COLO829 (cell line): ENCODE results near the gene APBA1.

Source experiments
- DNase-seq: peaks from one replicate; pipeline ENCODE4 v3.0.0; 2012; ENCODE audit warnings: low spot score

The APBA1 gene

DNA sequence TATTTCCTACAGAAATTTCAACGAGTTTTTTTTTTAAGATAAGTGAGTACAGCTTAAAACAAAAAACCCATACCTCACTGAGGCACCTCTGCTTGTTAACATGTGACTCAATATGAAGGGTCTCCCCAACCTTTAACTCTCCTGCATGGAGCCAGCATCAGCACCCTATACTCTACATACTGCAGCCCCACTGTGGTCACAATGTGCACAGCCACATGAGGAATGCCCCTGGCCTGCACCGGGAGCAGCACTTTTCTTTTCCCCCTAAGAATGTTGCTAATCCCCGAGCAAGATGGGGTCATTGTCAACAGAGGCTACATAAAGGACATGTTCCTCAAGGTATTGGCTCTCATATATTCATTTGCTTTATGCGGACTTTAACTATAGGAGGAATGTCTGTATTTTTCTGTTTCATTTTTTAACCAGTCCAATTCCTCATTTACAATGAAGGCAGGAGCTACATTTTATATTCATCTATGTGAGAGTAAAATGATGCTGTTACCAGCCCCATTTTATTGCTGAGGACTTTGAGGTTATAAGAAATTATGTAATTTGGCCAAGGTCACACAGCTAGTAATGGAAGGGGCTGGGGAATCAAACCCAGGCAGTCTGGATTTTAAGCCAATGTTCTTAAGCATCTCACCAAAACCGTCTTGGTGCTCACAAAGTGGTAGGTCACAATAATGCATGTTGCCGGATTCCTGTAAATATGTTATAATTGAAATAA is 93.0 kb downstream of the APBA1 start:
- no peak for DNase-seq

DNA sequence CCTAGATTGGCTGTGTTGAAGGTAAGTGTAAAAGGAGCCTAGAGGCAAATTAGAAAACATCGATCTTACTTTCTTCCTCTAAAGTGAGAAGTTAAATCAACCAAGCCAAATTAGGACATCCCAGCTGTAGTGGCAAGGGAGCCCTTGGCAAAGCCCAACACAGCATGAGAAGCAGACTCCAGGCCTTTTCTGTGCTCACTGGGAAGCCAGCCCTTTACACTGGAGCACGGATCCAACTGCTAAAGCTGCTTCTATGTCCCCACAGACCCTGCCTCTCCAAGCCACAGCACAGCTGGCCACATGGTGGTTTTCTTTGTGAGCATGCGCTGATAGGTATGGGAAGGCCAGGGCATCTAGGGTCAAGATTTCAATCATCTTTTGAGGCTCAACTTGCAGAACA is 94.1 kb downstream of the APBA1 start:
- no peak for DNase-seq

DNA sequence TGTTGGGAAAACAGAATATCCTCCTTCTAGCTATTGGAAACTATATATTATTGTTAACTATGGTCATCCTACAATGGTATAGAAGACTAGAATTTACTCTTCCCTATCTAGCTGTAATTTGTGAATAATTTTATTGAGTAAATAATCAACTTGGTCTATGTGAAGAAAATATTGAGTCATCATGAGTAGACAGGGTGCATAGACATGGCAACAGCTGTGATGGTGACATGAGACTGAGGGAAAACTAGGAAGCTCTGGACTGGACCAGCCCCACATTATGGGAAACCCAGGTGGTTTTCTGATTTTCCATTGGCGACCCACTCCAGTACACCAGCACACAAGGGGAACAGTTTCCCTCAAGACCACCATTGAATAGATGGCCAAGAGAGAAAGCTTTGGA is 95.0 kb downstream of the APBA1 start:
- no peak for DNase-seq

DNA sequence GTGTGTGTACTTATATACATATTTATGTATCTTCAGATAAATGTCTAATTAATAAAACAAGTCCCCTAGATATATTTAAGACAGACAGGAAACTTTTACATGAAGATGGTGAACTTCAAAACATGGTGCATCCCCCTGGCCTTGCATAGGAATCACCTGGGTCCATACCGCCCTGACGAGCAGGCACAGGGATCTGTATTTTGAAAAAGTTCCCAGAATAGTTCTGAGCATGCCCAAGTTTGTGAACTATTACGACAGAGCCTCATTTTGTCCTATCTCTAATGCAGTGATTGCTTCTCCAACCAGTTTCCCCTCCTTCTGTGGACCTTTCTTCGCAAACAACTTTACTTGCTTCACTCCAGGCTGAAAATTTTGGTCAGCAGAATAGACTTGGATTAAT is 98.1 kb downstream of the APBA1 start:
- DNase-seq, result no peak

DNA sequence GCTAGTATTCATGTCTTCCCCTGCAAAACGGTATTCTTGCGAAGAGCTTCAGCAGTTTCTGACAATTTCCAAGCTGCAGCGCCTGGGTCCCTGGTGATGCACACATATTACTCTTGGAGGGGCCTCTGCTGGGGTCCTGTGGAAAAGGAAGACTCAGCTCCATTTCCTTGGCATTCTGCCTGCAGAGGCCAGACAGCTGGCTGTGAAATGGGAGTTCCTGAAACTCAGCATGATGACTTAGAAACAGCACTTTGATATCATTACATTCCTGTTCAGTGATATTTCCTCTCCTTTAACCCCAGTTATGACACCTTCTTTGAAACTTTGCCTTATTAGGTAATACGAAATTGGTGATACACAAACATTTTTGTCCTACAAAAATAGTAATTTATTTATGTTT is 98.5 kb downstream of the APBA1 start:
- no peak for DNase-seq

DNA sequence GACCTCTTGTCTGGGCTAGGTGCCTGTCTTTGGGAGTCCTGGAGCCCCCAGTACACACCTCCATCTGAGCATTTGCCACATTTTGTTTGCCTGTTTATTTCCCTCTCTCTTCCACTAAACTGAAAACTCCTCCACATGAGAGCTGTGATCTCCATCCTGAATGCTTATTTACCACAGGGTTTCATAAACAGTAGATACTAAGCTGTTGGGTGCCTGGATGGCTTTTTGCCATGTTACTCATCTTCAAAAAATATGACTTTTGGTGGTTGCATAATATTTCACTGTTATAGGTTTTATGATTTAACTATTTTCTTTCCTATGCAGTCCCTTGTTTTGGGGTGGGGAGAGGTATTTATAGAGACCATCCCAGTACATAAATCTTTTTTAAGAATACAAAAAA is 99.6 kb downstream of the APBA1 start:
- DNase-seq, result no peak

DNA sequence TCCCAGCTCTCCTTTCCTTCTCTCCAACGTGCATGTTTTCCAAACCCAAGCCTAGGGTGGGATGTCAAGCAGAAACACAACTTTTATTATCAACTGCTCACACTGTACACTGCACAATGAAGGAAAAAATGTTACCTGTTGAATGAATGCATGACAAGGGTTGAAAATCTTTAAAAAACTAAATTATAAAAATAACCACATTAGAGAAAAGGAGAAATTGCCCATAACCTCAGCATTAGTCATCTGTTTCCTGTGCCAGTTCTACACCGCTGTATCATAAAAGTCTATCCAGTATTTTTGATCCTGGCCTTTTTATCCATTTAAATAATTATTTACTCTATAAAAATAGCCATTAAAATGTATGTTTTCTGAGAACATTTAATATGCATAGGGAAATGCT is 101.1 kb downstream of the APBA1 start:
- no peak for DNase-seq

DNA sequence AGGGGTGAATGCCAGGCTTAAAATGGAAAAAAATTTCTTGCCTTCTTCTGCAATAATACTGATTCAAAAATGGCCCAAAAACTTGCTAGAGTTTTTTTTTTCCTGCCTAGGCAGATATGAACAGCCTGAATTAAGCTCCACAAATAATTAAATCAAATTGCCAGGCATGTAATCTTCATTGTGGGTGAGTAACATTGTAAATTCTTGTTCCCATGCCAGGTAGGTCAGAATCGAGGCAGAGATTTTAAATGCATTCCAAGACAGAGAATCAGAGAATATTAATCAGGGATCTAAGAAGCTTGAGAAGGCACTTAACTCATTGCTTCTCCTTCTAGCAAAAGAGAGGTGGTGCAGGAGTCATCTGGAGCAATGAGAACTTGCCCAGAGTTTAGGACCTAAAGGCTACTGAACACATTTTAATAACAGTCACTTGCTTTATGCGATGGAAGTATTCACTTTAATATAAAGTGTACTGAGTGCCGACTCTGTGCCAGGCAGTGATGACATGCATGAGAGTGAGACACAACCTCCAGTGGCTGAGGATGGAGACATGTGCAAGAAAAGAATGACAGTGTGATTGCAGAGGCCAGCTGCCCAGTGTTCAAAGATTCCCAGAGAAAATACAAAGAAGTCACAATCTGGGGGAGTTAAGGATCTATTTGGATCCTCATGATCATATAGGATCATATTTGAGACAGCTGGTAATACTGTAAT is 102.3 kb downstream of the APBA1 start:
- no peak for DNase-seq

DNA sequence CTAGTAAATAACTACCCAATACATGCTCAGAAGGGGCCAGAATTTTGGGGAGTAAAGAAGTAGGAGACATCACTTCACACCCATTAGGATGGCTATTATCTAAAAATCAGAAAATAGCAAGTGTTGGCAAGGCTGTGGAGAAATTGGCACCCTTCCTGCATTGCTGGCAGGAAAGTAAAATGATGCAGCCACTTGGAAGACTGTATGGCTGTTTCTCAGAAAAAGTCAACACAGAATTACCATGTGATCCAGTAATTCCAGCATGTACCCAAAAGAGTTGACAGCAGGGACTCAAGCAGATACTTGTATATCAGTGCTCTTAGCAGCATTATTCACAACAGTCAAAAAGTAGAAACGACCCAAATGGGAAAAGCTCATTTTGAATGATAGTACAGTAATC is 107.6 kb downstream of the APBA1 start:
- DNase-seq, result no peak

DNA sequence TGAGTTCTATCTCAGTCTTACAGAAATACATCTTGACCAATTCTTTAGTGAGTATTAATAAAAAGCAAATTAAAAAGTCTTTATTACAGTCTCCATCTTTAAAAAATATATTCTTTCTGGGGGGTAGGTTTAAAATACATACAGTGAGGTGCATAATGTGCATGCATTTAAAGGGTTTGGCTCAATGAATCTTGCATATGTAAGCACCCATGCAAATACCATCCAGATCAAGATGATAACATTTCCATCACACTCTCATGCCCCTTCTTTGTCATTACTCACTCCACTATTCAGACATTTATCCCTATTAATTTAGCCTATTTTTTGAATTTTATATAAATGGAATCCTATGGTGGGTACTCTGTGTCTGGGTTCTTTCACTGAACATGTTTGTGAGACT is 113.0 kb downstream of the APBA1 start:
- no peak for DNase-seq

DNA sequence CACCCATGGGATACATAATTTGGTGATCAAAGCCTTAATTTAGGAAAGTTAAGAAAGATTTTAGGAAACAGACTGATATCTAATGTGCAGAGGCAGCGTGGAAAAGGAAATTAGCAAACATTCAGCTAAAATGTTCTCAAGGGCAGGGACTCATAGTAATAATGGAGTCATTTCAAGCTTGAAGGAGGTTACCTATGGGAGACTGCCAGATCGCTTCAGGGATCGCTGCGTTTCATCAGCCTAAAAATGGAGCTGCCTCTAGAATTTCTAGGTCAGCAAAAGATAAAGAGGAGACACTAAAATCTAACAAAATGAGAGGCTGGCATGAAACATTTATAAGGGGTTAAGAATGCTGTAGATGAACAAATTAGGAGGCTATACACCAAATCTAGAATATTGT is 115.5 kb downstream of the APBA1 start:
- DNase-seq, result no peak

DNA sequence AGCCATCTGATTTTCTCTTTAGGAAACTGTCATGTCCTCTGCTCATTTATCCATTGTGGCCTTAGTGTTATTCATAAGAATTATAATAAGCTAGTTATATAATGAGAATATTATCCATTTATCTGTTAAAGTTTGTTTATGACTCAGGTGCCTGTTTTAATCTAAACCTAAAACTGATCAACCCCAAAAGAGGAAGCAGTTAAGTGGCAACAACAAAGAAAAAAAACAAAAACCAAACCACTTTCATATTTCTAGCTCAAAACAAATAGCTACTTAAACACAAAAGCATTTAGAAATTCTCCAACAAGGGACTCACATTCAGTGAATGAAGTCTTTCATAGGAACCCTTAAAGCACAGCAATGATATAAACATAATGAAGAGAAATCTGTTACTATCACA is 116.4 kb downstream of the APBA1 start:
- no peak for DNase-seq

DNA sequence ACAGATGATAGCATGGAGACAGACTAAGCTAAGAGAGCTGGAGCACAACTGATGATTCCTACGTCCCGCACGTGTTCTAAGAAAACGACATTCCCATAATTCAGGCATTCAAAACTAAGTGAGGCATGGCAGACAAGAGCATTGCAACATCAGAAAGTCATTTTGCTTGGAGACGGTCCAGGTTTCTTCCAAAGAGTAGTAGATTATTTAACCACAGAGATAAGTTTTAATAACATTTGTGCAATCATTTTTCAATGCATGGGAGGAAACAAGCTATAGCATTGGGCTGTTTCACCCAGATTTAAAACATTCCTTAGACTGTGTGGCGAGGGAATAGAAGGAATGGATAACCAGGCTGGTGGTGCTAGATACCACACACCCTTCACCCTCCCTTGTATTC is 117.2 kb downstream of the APBA1 start:
- DNase-seq, result no peak

DNA sequence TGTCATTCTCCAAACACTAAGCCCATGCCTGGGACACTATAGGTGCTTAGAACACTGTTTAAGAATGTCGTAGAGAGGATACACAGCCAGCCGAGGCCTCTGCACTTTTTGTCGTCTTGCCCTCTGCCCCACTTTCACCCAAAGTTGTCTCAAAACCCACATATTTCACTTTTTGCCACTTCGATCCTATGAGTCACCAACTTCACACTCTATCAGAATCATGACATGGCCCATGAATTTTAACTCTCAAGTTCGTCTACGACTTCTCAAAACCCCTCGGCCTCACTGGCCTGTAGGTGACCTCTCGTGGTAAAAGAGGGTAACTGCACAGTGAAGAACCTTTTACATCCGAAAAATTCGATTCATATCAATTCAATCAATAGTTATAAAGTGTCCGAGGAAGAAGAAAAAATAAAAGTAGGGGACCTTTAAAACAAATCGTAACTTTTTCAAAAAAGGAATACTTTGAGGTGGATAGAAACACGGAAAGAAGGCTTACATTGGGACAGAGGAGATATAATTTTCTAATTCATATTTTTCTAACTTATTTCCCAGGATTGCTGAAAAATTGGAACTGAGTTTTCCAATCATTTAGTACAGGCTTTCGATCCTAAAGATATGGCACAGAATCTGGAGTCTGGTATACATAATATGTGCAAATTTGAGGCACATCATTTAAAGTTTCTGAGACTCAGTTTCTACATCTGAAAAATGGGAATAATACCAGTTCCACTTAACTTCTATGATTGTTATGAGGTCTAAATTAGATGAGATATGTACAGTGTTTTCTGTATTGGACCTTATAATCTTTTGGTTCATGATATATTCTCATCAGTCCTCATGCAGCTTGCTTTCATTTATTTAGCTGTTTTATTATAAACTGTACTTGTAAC is 122.6 kb downstream of the APBA1 start:
- peak; percentile 87 for DNase-seq

DNA sequence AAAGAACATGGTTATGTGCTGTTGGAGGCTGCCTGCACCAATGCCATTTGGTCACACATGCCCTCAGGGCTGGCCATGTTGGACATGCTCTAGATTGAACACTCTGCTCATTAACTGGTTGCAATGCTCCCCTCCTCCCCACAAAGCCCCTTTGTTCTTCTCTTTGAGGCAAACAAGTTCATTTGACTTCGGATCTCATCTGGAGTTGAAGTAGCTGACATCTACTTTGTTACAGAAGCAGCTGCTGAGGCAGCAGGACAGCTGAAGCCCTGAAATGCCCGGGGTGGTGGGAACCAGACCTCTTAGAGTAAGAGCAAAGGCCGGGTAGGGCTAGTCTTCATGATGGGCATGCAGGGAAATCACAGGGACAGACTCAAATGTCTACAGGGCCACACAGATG is 123.5 kb downstream of the APBA1 start:
- DNase-seq, result peak; percentile 74

DNA sequence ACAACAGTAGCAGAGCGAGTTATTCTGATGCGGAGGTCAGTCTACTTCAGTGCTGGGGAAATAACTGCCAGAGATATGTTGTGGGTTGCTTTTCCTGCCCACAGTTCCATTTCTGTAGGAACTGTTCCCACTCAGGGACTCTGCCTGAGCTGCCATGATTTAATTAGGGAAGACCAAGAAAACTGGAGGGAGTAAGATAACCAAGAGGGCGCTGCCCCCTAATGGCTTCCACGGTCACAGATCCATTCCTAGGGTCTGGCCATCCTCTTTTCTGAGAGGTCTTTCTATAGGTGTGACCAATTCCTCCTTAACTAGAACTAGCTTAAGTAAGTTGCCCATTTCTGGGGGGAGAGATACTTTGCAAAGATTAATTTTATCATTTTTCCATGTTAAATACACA is 125.9 kb downstream of the APBA1 start:
- peak; percentile 69 for DNase-seq

DNA sequence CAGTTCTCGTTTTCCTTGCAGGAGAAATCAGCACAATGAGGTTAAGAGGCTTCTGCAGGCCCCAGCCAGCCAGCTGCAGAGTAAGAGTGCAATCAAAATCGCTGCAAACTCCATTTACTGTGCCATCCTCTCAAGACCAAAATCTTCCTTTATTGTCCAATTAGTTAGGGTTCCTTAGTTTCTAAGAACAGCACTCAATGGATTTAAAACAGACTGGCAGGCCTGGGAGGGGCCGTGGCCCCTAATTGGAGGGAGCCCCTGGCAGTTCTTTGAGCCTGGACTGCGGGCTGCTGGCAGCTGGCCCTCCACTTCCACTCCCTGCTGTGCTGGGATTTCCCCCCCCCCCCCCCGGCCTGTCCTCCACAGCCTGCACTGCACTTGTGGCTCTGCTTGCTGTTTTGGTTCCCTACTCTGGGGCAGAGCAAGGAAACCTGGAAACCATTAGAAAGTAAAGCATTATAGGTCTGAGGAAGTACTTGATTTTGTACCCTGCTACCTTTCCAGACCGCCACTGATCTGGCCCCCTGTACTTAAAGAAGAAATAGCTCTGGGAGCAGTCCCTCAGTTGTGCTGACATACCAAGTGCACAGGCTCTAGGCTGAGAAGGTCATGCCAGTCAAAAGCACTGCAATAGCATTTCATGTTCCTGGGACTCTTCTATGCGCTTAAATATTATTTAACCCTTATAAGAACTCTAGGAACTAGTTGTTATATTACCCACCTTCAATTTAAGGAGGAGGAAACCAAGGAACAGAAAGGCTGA is 129.0 kb downstream of the APBA1 start:
- DNase-seq, result no peak

DNA sequence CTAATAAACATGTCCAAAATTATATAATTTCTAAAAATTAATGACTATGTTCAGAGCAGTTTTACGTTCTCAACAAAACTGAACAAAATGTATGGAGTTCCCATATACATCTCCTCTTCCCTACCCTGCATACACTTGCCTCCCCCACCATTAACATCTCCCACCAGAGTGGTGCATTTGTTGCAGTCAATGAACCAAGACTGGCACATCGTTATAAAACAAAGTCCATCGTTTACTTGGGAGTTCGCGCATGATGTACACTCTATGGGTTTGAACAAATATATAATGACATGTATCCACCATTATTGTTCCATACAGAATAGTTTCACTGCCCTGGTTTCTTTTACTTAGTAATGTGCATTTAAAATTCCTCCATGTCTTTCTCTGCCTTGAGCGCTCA is 130.1 kb downstream of the APBA1 start:
- DNase-seq, result no peak

DNA sequence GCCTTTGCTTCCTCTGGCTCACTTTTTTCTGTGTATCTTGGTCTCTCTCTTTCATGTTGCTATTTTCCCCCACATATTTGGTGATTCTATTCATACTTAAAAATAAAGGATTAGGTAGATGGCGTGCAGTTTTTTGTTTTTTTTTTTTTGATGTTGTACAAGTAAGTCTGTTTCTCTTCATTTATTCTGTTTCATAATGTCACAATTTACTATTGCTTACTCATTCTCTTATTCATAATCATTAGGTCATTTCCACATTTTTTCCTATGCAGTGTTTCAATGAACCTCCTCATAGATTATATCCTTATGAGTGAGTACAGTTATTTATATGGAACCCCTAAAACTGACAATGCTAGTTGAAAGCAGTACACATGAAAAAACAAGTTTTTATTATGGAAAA is 136.3 kb downstream of the APBA1 start:
- DNase-seq, result no peak

DNA sequence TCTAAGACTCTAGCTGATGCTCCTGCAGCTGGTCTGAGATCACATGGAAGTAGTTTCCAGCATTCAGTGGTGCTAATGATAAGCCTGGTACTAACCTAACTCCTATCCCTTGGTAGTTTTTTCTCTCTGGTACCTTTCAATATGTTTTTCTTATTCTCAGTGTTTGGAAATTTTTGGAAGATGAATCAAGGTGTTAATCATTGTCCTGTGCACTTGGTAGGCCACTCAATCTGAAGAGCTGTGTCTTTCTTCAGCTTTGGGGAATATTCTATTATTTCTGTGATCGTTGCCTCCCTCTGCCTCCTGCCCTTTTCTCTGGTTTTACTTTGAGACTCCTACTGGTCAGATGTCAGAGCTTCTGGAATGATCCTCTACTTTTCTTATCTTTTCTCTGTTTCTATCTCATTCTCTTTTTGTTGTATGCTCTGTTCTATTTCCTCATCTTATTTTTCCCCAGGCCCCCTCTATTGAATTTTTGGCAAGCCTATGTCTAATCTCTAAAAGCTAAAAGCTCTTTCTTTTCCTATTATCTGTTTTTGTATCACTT is 136.8 kb downstream of the APBA1 start:
- no peak for DNase-seq

DNA sequence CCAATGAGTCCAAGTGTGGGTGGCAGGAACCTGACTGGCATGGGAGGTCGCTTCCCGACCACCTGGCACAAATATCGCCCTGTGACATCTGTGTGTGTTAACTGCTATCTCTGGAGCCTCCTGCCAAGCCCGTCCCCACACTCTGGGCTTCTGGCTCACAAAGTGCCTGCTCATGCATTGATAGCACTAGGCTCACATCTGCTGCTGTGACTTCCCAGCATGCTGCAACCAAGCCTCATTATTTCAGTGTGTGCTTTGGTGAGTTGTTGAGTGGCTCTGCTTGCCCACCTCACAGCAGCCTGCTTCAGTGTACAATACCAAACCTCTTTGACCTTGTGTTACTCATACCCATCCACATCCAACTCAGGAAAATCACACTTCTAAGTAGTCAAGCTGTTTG is 139.8 kb downstream of the APBA1 start:
- DNase-seq, result no peak

DNA sequence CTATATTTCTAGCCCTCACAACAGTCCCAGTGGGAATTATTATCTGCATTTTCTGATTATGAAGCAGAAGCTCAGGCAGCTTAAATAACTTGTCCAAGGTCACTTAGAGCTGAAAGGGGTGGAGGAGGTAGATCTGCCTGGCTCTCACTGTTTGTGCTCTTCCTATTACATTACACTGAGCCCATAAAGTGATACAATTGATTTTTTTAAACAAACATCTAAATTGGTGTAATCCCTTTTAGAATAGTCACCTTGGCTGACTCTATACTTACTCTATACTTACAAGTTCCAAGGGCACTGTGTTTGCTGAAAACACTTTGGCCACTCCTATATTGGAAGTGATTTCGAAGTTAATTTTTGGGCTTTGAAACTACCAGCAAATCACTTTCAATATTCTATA is 144.7 kb downstream of the APBA1 start:
- no peak for DNase-seq
